ENCODE results near the gene LAMA2. TPM values are rescaled to one million over a fixed set of nuclear protein-coding genes. Genes with fewer than 3 reads are reported as not detected.

Gene LAMA2
- total and polyA plus RNA-seq, 2 experiments from 2014 or later: 0.91 to 6.4 TPM

DNA sequence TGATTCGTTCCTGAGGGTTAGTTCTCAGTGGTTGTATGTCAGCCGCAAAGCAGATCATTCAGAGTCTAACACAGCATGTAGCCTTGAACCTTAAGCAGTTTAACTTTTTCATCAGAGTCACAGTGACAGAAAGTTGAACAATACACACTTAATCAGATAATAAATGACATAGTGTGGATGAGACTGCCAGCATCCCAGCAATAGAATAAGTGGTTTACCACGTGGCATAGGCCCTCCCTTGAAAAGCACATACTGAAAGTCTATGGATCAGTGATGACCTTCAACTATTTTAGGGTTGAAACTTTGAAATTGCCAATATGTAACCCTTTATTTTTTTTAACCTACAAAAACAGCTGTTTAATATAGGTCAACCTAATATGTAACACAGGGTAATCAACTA lies 561.7 kb downstream of the LAMA2 start:
- Histone ChIP-seq H3K9me2 (ENCODE audit: insufficient read depth) (no peaks in the 10 kb centered on the region), H4K20me1 (replicated peaks; ENCODE audit: insufficient read depth) (no peaks in the 10 kb centered on the region), H3K79me2 (replicated peaks; ENCODE audit: insufficient read depth) (no peaks in the 10 kb centered on the region), H3K4me1 (ENCODE audit: insufficient read depth) (peaks cover 25% of the 10 kb centered on the region), H3K4me3 (no peak overlapping the region), H3K27me3 (ENCODE audit: insufficient read depth) (no peaks in the 10 kb centered on the region), H2AFZ (no peak overlapping the region), H3K36me3 (ENCODE audit: insufficient read depth) (no peaks in the 10 kb centered on the region), H3K4me2 (no peak overlapping the region), H3F3A (replicated peaks; ENCODE audit: low read depth) (no peaks in the 10 kb centered on the region), H3K27ac (ENCODE audit: low read depth) (no peak overlapping the region)
- Mint-ChIP-seq H3K4me1 (peaks cover 35% of the 10 kb centered on the region), H3K36me3 (ENCODE audit: low read depth) (no peaks in the 10 kb centered on the region), H3K4me3 (no peak overlapping the region), H3K27ac (no peak overlapping the region), H3K27me3 (ENCODE audit: insufficient read depth, low read depth, poor library complexity) (peaks cover 2% of the 10 kb centered on the region), H3K9me3 (no peaks in the 10 kb centered on the region)
- DNase-seq (ENCODE audit: low spot score) (no peak), ATAC-seq (no peak)
- TF ChIP-seq EZH2phosphoT487 (IDR thresholded peaks at IDR 0.05; ENCODE audit: unreplicated experiment) (no peak), POLR2AphosphoS5 (IDR thresholded peaks at IDR 0.05; ENCODE audit: low read depth) (no peak), CREB1 (CRISPR knock-in tag; IDR thresholded peaks at IDR 0.05; ENCODE audit: low read depth) (no peak), JUNB (IDR thresholded peaks at IDR 0.05; ENCODE audit: unreplicated experiment) (no peak), STAT1 (IDR thresholded peaks at IDR 0.05; ENCODE audit: unreplicated experiment) (no peak), ZNF114 (CRISPR knock-in tag; IDR thresholded peaks at IDR 0.05) (no peak), EZH2 (IDR thresholded peaks at IDR 0.05; ENCODE audit: low read depth, unreplicated experiment) (no peak), NANOG (IDR thresholded peaks at IDR 0.05; ENCODE audit: borderline replicate concordance) (no peak), ZNF331 (CRISPR knock-in tag; IDR thresholded peaks at IDR 0.05; ENCODE audit: low read depth) (no peak)
- TF ChIP-seq, protein P1, sequence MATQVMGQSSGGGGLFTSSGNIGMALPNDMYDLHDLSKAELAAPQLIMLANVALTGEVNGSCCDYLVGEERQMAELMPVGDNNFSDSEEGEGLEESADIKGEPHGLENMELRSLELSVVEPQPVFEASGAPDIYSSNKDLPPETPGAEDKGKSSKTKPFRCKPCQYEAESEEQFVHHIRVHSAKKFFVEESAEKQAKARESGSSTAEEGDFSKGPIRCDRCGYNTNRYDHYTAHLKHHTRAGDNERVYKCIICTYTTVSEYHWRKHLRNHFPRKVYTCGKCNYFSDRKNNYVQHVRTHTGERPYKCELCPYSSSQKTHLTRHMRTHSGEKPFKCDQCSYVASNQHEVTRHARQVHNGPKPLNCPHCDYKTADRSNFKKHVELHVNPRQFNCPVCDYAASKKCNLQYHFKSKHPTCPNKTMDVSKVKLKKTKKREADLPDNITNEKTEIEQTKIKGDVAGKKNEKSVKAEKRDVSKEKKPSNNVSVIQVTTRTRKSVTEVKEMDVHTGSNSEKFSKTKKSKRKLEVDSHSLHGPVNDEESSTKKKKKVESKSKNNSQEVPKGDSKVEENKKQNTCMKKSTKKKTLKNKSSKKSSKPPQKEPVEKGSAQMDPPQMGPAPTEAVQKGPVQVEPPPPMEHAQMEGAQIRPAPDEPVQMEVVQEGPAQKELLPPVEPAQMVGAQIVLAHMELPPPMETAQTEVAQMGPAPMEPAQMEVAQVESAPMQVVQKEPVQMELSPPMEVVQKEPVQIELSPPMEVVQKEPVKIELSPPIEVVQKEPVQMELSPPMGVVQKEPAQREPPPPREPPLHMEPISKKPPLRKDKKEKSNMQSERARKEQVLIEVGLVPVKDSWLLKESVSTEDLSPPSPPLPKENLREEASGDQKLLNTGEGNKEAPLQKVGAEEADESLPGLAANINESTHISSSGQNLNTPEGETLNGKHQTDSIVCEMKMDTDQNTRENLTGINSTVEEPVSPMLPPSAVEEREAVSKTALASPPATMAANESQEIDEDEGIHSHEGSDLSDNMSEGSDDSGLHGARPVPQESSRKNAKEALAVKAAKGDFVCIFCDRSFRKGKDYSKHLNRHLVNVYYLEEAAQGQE (IDR thresholded peaks at IDR 0.05; ENCODE audit: unreplicated experiment): no peak
- TF ChIP-seq, protein P2, sequence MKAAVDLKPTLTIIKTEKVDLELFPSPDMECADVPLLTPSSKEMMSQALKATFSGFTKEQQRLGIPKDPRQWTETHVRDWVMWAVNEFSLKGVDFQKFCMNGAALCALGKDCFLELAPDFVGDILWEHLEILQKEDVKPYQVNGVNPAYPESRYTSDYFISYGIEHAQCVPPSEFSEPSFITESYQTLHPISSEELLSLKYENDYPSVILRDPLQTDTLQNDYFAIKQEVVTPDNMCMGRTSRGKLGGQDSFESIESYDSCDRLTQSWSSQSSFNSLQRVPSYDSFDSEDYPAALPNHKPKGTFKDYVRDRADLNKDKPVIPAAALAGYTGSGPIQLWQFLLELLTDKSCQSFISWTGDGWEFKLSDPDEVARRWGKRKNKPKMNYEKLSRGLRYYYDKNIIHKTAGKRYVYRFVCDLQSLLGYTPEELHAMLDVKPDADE (IDR thresholded peaks at IDR 0.05): no peak
- TF ChIP-seq, protein P3, sequence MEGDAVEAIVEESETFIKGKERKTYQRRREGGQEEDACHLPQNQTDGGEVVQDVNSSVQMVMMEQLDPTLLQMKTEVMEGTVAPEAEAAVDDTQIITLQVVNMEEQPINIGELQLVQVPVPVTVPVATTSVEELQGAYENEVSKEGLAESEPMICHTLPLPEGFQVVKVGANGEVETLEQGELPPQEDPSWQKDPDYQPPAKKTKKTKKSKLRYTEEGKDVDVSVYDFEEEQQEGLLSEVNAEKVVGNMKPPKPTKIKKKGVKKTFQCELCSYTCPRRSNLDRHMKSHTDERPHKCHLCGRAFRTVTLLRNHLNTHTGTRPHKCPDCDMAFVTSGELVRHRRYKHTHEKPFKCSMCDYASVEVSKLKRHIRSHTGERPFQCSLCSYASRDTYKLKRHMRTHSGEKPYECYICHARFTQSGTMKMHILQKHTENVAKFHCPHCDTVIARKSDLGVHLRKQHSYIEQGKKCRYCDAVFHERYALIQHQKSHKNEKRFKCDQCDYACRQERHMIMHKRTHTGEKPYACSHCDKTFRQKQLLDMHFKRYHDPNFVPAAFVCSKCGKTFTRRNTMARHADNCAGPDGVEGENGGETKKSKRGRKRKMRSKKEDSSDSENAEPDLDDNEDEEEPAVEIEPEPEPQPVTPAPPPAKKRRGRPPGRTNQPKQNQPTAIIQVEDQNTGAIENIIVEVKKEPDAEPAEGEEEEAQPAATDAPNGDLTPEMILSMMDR (conservative IDR thresholded peaks at IDR 0.05; ENCODE audit: low read depth in 2 of 2): no peak
- TF ChIP-seq, protein P4, sequence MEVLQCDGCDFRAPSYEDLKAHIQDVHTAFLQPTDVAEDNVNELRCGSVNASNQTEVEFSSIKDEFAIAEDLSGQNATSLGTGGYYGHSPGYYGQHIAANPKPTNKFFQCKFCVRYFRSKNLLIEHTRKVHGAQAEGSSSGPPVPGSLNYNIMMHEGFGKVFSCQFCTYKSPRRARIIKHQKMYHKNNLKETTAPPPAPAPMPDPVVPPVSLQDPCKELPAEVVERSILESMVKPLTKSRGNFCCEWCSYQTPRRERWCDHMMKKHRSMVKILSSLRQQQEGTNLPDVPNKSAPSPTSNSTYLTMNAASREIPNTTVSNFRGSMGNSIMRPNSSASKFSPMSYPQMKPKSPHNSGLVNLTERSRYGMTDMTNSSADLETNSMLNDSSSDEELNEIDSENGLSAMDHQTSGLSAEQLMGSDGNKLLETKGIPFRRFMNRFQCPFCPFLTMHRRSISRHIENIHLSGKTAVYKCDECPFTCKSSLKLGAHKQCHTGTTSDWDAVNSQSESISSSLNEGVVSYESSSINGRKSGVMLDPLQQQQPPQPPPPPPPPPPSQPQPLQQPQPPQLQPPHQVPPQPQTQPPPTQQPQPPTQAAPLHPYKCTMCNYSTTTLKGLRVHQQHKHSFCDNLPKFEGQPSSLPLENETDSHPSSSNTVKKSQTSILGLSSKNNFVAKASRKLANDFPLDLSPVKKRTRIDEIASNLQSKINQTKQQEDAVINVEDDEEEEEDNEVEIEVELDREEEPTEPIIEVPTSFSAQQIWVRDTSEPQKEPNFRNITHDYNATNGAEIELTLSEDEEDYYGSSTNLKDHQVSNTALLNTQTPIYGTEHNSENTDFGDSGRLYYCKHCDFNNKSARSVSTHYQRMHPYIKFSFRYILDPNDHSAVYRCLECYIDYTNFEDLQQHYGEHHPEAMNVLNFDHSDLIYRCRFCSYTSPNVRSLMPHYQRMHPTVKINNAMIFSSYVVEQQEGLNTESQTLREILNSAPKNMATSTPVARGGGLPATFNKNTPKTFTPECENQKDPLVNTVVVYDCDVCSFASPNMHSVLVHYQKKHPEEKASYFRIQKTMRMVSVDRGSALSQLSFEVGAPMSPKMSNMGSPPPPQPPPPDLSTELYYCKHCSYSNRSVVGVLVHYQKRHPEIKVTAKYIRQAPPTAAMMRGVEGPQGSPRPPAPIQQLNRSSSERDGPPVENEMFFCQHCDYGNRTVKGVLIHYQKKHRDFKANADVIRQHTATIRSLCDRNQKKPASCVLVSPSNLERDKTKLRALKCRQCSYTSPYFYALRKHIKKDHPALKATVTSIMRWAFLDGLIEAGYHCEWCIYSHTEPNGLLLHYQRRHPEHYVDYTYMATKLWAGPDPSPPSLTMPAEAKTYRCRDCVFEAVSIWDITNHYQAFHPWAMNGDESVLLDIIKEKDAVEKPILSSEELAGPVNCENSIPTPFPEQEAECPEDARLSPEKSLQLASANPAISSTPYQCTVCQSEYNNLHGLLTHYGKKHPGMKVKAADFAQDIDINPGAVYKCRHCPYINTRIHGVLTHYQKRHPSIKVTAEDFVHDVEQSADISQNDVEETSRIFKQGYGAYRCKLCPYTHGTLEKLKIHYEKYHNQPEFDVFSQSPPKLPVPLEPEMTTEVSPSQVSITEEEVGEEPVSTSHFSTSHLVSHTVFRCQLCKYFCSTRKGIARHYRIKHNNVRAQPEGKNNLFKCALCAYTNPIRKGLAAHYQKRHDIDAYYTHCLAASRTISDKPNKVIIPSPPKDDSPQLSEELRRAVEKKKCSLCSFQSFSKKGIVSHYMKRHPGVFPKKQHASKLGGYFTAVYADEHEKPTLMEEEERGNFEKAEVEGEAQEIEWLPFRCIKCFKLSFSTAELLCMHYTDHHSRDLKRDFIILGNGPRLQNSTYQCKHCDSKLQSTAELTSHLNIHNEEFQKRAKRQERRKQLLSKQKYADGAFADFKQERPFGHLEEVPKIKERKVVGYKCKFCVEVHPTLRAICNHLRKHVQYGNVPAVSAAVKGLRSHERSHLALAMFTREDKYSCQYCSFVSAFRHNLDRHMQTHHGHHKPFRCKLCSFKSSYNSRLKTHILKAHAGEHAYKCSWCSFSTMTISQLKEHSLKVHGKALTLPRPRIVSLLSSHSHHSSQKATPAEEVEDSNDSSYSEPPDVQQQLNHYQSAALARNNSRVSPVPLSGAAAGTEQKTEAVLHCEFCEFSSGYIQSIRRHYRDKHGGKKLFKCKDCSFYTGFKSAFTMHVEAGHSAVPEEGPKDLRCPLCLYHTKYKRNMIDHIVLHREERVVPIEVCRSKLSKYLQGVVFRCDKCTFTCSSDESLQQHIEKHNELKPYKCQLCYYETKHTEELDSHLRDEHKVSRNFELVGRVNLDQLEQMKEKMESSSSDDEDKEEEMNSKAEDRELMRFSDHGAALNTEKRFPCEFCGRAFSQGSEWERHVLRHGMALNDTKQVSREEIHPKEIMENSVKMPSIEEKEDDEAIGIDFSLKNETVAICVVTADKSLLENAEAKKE (CRISPR knock-in tag; IDR thresholded peaks at IDR 0.05): no peak
